ENCODE data around the gene ST6GAL1. TPM values are rescaled to one million over a fixed set of nuclear protein-coding genes. Genes with fewer than 3 reads are reported as not detected.

ST6GAL1 gene
- total RNA-seq, 4 donors from 2014 or later, result 11.1 to 29.8 (median 18.6) TPM

- Histone ChIP-seq H3K27ac (no peak overlapping the region), H3K9me3 (no peaks in the 10 kb centered on the region), H3K27me3 (no peaks in the 10 kb centered on the region), H3K4me1 (peaks cover 10 to 19% of the 10 kb centered on the region in 2 donors), H3K4me3 (no peak overlapping the region), H3K36me3 (no peaks in the 10 kb centered on the region)
- DNase-seq, result no peak
- TF ChIP-seq CTCF (IDR thresholded peaks at IDR 0.05 in 4 of 5, conservative IDR thresholded peaks at IDR 0.05 in 1 of 5), result no peak
- TF ChIP-seq POLR2A (IDR thresholded peaks at IDR 0.05), result no peak
- ATAC-seq, result no peak
- in situ Hi-C loops (cut with MboI; ENCODE audit: low sequenced_read_pairs in 4 of 4) (no loop called here), intact Hi-C loops (cut with DNase I; ENCODE audit: low total_unique reads) (loop anchor here (1.0 kb wide), 1 partner anchor 44 kb away; no protein-coding TSS in a partner anchor)
Measured at GRCh38 chr3:186921578-186921977, 8.7 kb upstream of the ST6GAL1 start.

- peaks cover 4 to 12% of the 10 kb centered on the region in 2 donors for H3K4me1 ChIP-seq
- in situ Hi-C loops (cut with MboI; ENCODE audit: low sequenced_read_pairs in 4 of 4), result no loop called here
- no peaks in the 10 kb centered on the region for H3K36me3 ChIP-seq
- no peak for DNase-seq
- H3K27me3 ChIP-seq, result no peaks in the 10 kb centered on the region
- intact Hi-C loops (cut with DNase I; ENCODE audit: low total_unique reads), result no loop called here
- H3K4me3 ChIP-seq, result no peak overlapping the region
- H3K9me3 ChIP-seq, result no peaks in the 10 kb centered on the region
- TF ChIP-seq POLR2A (IDR thresholded peaks at IDR 0.05), result no peak
- no peak for TF ChIP-seq CTCF (IDR thresholded peaks at IDR 0.05 in 4 of 5, conservative IDR thresholded peaks at IDR 0.05 in 1 of 5)
- ATAC-seq, result no peak
- H3K27ac ChIP-seq, result no peak overlapping the region
Measured at GRCh38 chr3:186922224-186922623, 8.1 kb upstream of the ST6GAL1 start.

GRCh38 chr3:186922790-186923189 is 7.5 kb upstream of the ST6GAL1 start:
- in situ Hi-C loops (cut with MboI; ENCODE audit: low sequenced_read_pairs in 4 of 4), result no loop called here
- ATAC-seq, result no peak

GRCh38 chr3:186923241-186923640 is 7.1 kb upstream of the ST6GAL1 start:
- no peak for ATAC-seq
- Histone ChIP-seq H3K4me1 (peaks cover 4 to 12% of the 10 kb centered on the region in 2 donors), H3K4me3 (no peak overlapping the region), H3K27me3 (no peaks in the 10 kb centered on the region), H3K27ac (no peak overlapping the region), H3K36me3 (no peaks in the 10 kb centered on the region), H3K9me3 (no peaks in the 10 kb centered on the region)
- intact Hi-C loops (cut with DNase I; ENCODE audit: low total_unique reads), result no loop called here
- TF ChIP-seq POLR2A (IDR thresholded peaks at IDR 0.05) (no peak), CTCF (IDR thresholded peaks at IDR 0.05 in 4 of 5, conservative IDR thresholded peaks at IDR 0.05 in 1 of 5) (no peak)
- in situ Hi-C loops (cut with MboI; ENCODE audit: low sequenced_read_pairs in 4 of 4), result no loop called here
- no peak for DNase-seq

More at GRCh38 chr3:186922790-186923189, 7.5 kb upstream of the ST6GAL1 start:
- no peak for DNase-seq
- Histone ChIP-seq H3K27me3 (no peaks in the 10 kb centered on the region), H3K36me3 (no peaks in the 10 kb centered on the region), H3K27ac (no peak overlapping the region), H3K9me3 (no peaks in the 10 kb centered on the region), H3K4me3 (no peak overlapping the region), H3K4me1 (peaks cover 4 to 12% of the 10 kb centered on the region in 2 donors)
- intact Hi-C loops (cut with DNase I; ENCODE audit: low total_unique reads), result no loop called here
- TF ChIP-seq POLR2A (IDR thresholded peaks at IDR 0.05), result no peak
- TF ChIP-seq CTCF (IDR thresholded peaks at IDR 0.05 in 4 of 5, conservative IDR thresholded peaks at IDR 0.05 in 1 of 5), result no peak

GRCh38 chr3:186925826-186926225 is 4.5 kb upstream of the ST6GAL1 start:
- no peak for TF ChIP-seq CTCF (IDR thresholded peaks at IDR 0.05 in 4 of 5, conservative IDR thresholded peaks at IDR 0.05 in 1 of 5)
- TF ChIP-seq POLR2A (IDR thresholded peaks at IDR 0.05), result no peak
- Histone ChIP-seq H3K4me3 (no peak overlapping the region), H3K4me1 (peaks cover 15 to 16% of the 10 kb centered on the region in 2 donors), H3K27ac (no peak overlapping the region), H3K36me3 (no peaks in the 10 kb centered on the region), H3K9me3 (no peaks in the 10 kb centered on the region), H3K27me3 (no peaks in the 10 kb centered on the region)
- in situ Hi-C loops (cut with MboI; ENCODE audit: low sequenced_read_pairs in 4 of 4), result loop anchor here in 1 of 4 donors (5.0 kb wide), 1 partner anchor 79 kb away; no protein-coding TSS in a partner anchor
- no peak for DNase-seq
- intact Hi-C loops (cut with DNase I; ENCODE audit: low total_unique reads), result no loop called here
- ATAC-seq, result no peak

Data from gastrocnemius medialis (tissue), 4 donors.